ENCODE data around the gene IRF8.

DNA sequence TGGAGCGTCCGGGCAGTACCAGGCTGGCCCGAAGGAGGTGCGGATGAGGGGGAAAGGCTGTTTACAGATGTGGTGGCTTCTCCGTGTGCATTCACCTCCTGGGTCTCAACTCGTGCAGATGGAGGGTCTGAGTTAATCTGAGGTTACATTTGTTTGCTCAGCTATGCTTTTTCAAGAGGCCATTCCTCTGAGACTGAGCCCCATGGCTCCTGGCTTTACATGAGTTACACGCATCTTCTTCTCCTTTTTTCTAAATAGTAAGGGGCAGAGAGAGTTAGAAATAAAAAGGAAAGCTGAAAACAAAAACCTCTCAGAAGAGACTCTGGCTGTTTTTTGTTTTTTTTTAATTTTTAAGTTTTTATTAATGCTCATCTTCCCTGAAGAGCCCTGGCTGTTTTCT, 29.0 kb downstream of the IRF8 start:
- TF ChIP-seq CTCF (IDR thresholded peaks at IDR 0.05; ENCODE audit: low read depth, low read length), result no peak
- TF ChIP-seq POLR2A (IDR thresholded peaks at IDR 0.05; ENCODE audit: extremely low read depth, insufficient read length), result no peak
